Hepatocyte (in vitro differentiated cells): Measurements from ENCODE around the gene TRIM23. TPM values are rescaled to one million over a fixed set of nuclear protein-coding genes. Genes with fewer than 3 reads are reported as not detected.

Source experiments
- DNase-seq: peaks from one replicate; pipeline ENCODE4 v3.0.0-alpha.2; 2016; ENCODE audit warnings: low spot score
- H2AFZ ChIP-seq: fragments of 200-600 bp; sonication (generic); 2 replicates; pipeline ENCODE4 v1.6.0; 2016; ENCODE audit warnings: antibody characterized with exemption, mild to moderate bottlenecking
- H3K27ac ChIP-seq: fragments of 200-600 bp; sonication (generic); 2 replicates; pipeline ENCODE4 v1.5.1; 2016; ENCODE audit warnings: mild to moderate bottlenecking
- H3K27me3 ChIP-seq: fragments of 200-600 bp; sonication (generic); 2 replicates; pipeline ENCODE4 v1.6.1; 2016
- H3K36me3 ChIP-seq: fragments of 200-600 bp; sonication (generic); replicated peaks from 2 replicates; pipeline ENCODE4 v1.5.1; 2016; ENCODE audit warnings: low read depth; ENCODE audit not compliant: insufficient read depth
- H3K4me1 ChIP-seq: fragments of 200-600 bp; sonication (generic); 2 replicates; pipeline ENCODE4 v1.5.1; 2016; ENCODE audit warnings: mild to moderate bottlenecking, moderate library complexity; ENCODE audit not compliant: insufficient read depth
- H3K4me2 ChIP-seq: fragments of 200-600 bp; sonication (generic); 2 replicates; pipeline ENCODE4 v1.6.0; 2016
- H3K4me3 ChIP-seq: fragments of 200-600 bp; sonication (generic); 2 replicates; pipeline ENCODE4 v1.5.1; 2016; ENCODE audit warnings: mild to moderate bottlenecking
- H3K79me2 ChIP-seq: fragments of 200-600 bp; sonication (generic); 2 replicates; pipeline ENCODE4 v1.6.0; 2017; ENCODE audit warnings: mild to moderate bottlenecking
- H3K9me2 ChIP-seq: fragments of 200-600 bp; sonication (generic); replicated peaks from 2 replicates; pipeline ENCODE4 v1.6.0; 2017; ENCODE audit warnings: mild to moderate bottlenecking; ENCODE audit not compliant: insufficient read depth
- H3K9me3 ChIP-seq: fragments of 200-600 bp; sonication (generic); 2 replicates; pipeline ENCODE4 v1.5.1; 2016; ENCODE audit warnings: low read depth, mild to moderate bottlenecking
- H4K20me1 ChIP-seq: fragments of 200-600 bp; sonication (generic); 2 replicates; pipeline ENCODE4 v1.6.0; 2016; ENCODE audit warnings: mild to moderate bottlenecking; ENCODE audit not compliant: insufficient read depth, poor library complexity, severe bottlenecking
- CTCF ChIP-seq: fragments of 200-600 bp; sonication (generic); IDR thresholded peaks from 2 replicates; pipeline ENCODE4 v1.5.1; 2016; ENCODE audit warnings: antibody characterized with exemption, mild to moderate bottlenecking; ENCODE audit not compliant: poor library complexity
- EZH2 ChIP-seq: fragments of 200-600 bp; sonication (generic); IDR thresholded peaks from 2 replicates; pipeline ENCODE4 v1.6.1; 2016; ENCODE audit warnings: antibody characterized with exemption, mild to moderate bottlenecking, borderline replicate concordance
- EZH2phosphoT487 ChIP-seq: fragments of 200-600 bp; sonication (generic); IDR thresholded peaks from one replicate; pipeline ENCODE4 v1.6.1; 2018; ENCODE audit warnings: antibody characterized with exemption, mild to moderate bottlenecking, low read depth, moderate library complexity; ENCODE audit not compliant: unreplicated experiment, severe bottlenecking
- WGBS: methylation state at CpG from one replicate; pipeline ENCODE4 v1.1.6; 2016; ENCODE audit warnings: low lambda C conversion rate; ENCODE audit errors: missing lambda C conversion rate; 5-methylcytosine and 5-hydroxymethylcytosine counted together
- polyA plus RNA-seq: library from polyadenylated mRNA; unstranded; fragments of >200 nt; fragmentation: Nextera tagmentation; extraction: Ambion mirVana; gene quantifications from 2 replicates; pipeline ENCODE4 v1.2.1, GENCODE V29; 2016
- small RNA-seq: library from RNA; depleted of rRNA; stranded (forward); fragments of <200 nt; gene quantifications from one replicate; pipeline ENCODE3, GENCODE V24; 2014
- total RNA-seq: library from RNA; depleted of rRNA; stranded (reverse); fragments of >200 nt; gene quantifications from 2 replicates; pipeline ENCODE4 v1.2.3, GENCODE V29; 2014

TRIM23 gene
- total and polyA plus RNA-seq, 2 experiments from 2014 or later: 6.0 to 14.2 TPM

DNA sequence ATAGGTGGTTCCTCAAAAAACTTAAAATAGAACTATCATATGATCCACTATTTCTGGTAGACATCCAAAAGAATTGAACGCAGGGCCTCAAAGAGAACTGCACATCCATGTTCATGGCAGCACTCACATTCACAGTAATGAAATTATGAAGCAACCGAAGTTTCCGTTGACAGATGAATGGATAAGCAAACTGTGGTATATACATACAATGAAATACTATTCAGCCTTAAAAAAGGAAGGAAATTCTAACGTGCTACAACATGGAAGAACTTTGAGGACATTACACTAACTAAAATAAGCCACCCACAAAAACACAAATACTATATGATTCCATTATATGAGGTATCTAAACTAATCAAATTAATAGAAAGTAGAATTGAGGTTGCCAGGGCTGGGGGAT lies 79.7 kb downstream of the TRIM23 start:
- 97% methylated on average over 4 of the region's 4 CpGs for WGBS
- H3K79me2 ChIP-seq: no peaks in the 10 kb centered on the region
- no peaks in the 10 kb centered on the region for H3K9me2 ChIP-seq
- no peaks in the 10 kb centered on the region for H3K9me3 ChIP-seq
- no peak overlapping the region for H3K27ac ChIP-seq
- DNase-seq: no peak
- no peak overlapping the region for H3K4me2 ChIP-seq
- H3K36me3 ChIP-seq: no peaks in the 10 kb centered on the region
- no peaks in the 10 kb centered on the region for H4K20me1 ChIP-seq
- H3K4me3 ChIP-seq: no peak overlapping the region
- H2AFZ ChIP-seq: no peak overlapping the region
- H3K4me1 ChIP-seq: no peaks in the 10 kb centered on the region
- H3K27me3 ChIP-seq: no peaks in the 10 kb centered on the region
- no peak for TF ChIP-seq CTCF
- TF ChIP-seq EZH2: no peak
- TF ChIP-seq EZH2phosphoT487: no peak

DNA sequence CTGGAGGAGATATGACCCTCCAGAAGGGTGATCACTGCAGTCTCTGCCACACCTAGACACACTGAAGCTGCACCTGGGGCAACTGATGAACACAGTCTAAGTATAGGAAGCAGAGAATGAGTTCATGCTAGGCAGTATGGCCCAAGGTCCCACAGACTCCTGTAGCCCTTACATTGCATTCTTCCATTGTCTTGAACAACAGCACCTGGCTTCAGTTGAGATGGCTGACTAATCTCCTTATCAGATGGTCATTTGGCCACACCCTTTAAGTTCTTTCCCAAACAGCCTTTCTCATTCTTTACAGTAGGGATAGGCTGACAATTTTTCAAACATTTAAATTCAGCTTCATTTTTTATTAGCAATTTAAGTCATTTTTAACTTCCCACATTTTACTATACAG lies 84.3 kb downstream of the TRIM23 start:
- Histone ChIP-seq H3K4me2 (no peak overlapping the region), H3K79me2 (no peaks in the 10 kb centered on the region), H3K9me2 (no peaks in the 10 kb centered on the region), H3K27ac (no peak overlapping the region), H3K36me3 (no peaks in the 10 kb centered on the region), H3K27me3 (no peaks in the 10 kb centered on the region), H2AFZ (no peak overlapping the region), H4K20me1 (no peaks in the 10 kb centered on the region), H3K9me3 (no peaks in the 10 kb centered on the region), H3K4me1 (no peaks in the 10 kb centered on the region), H3K4me3 (no peak overlapping the region)
- TF ChIP-seq EZH2 (no peak), CTCF (no peak), EZH2phosphoT487 (no peak)
- peak; percentile 9 for DNase-seq

Small RNA genes within 50 kb of the gene (small RNA-seq; reads per million reads assigned to genes)
- not detected for gene RNU6-540P

Other genes with a start within 250 kb of the TRIM23 start
- gene ADAMTS6, start 142.4 kb downstream of the TRIM23 start, total RNA-seq: 10.4 and 21.0 TPM in 2 replicates
- gene ADAMTS6, start 142.4 kb downstream of the TRIM23 start, polyA plus RNA-seq: 3.4 and 5.9 TPM in 2 replicates
- gene CENPK, start 61.2 kb downstream of the TRIM23 start, total RNA-seq: 9.6 and 15.5 TPM in 2 replicates
- 11.4 and 15.3 TPM in 2 replicates for gene CENPK, start 61.2 kb downstream of the TRIM23 start, polyA plus RNA-seq
- gene PPWD1, start 61.0 kb downstream of the TRIM23 start, total RNA-seq: 39.0 and 39.2 TPM in 2 replicates
- gene PPWD1, start 61.0 kb downstream of the TRIM23 start, polyA plus RNA-seq: 19.8 and 23.4 TPM in 2 replicates
- gene SHLD3, start 694 bp upstream of the TRIM23 start, total RNA-seq: 7.1 and 7.3 TPM in 2 replicates
- 2.1 and 4.4 TPM in 2 replicates for gene SHLD3, start 694 bp upstream of the TRIM23 start, polyA plus RNA-seq
- 32.7 and 34.2 TPM in 2 replicates for gene TRAPPC13, start 694 bp upstream of the TRIM23 start, total RNA-seq
- 10.8 and 14.7 TPM in 2 replicates for gene TRAPPC13, start 694 bp upstream of the TRIM23 start, polyA plus RNA-seq
- 7.1 and 9.0 TPM in 2 replicates for gene SGTB, start 97.8 kb upstream of the TRIM23 start, total RNA-seq
- gene SGTB, start 97.8 kb upstream of the TRIM23 start, polyA plus RNA-seq: 3.4 and 3.6 TPM in 2 replicates
- gene NLN, start 97.9 kb upstream of the TRIM23 start, total RNA-seq: 17.3 and 24.3 TPM in 2 replicates
- 13.4 and 16.4 TPM in 2 replicates for gene NLN, start 97.9 kb upstream of the TRIM23 start, polyA plus RNA-seq